HG02870 (cell line): ENCODE data around the gene TAMALIN.

Experiments
- ATAC-seq: cut with Tn5 transposase; IDR thresholded peaks from one replicate; pipeline ENCODE4 v1.9.1; 2021; ENCODE audit warnings: mild to moderate bottlenecking, moderate library complexity; ENCODE audit not compliant: unreplicated experiment

The TAMALIN gene

GRCh38 chr12:52054231-52054832, 47.6 kb downstream of the TAMALIN start:
- ATAC-seq: no peak

- no peak for ATAC-seq
These were observed 48.3 kb downstream of the TAMALIN start for GRCh38 chr12:52054833-52055730.

GRCh38 chr12:52055731-52056711, 49.3 kb downstream of the TAMALIN start:
- no peak for ATAC-seq

GRCh38 chr12:52056801-52057637, 50.3 kb downstream of the TAMALIN start:
- ATAC-seq: no peak

GRCh38 chr12:52057638-52058576, 51.2 kb downstream of the TAMALIN start:
- ATAC-seq: no peak

GRCh38 chr12:52058631-52059361, 52.0 kb downstream of the TAMALIN start:
- no peak for ATAC-seq

- no peak for ATAC-seq
These were observed 53.1 kb downstream of the TAMALIN start for GRCh38 chr12:52059582-52060497.

GRCh38 chr12:52060498-52061177, 53.9 kb downstream of the TAMALIN start:
- ATAC-seq: no peak

GRCh38 chr12:52061470-52062166, 54.9 kb downstream of the TAMALIN start:
- no peak for ATAC-seq

- ATAC-seq: no peak
These were observed 55.7 kb downstream of the TAMALIN start for GRCh38 chr12:52062167-52063081.

- no peak for ATAC-seq
These were observed 56.6 kb downstream of the TAMALIN start for GRCh38 chr12:52063082-52063924.

GRCh38 chr12:52063981-52064649, 57.4 kb downstream of the TAMALIN start:
- no peak for ATAC-seq
